HG02678 (cell line): ENCODE data around the gene RYR2.
"Not testable (repeated sequence)": the region's sequence is repeated elsewhere in the genome, so short reads cannot be mapped to it uniquely, and the experiment has no call there.

Experiments used
- ATAC-seq: cut with Tn5 transposase; IDR thresholded peaks from one replicate; pipeline ENCODE4 v1.9.1; 2021; ENCODE audit warnings: mild to moderate bottlenecking, moderate library complexity; ENCODE audit not compliant: unreplicated experiment

Gene RYR2

DNA sequence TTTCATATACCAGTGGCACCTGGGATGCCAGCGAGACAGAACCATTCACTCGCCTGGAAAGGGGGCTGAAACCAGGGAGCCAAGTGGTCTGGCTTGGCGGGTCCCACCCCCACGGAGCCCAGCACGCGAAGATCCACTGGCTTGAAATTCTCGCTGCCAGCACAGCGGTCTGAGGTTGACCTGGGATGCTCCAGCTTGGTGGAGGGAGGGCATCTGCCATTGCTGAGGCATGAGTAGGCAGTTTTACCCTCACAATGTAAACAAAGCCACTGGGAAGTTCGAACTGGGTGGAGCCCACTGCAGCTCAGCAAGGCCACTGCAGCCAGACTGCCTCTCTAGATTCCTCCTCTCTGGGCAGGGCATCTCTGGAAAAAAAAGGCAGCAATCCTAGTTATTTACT lies 778.6 kb downstream of the RYR2 start:
- ATAC-seq, result not testable (repeated sequence)

- no peak for ATAC-seq
Observed at GRCh38 chr1:237832858-237833257, 790.9 kb downstream of the RYR2 start.

- ATAC-seq, result no peak
Observed at GRCh38 chr1:237834048-237834447, 792.1 kb downstream of the RYR2 start.

GRCh38 chr1:237834461-237834860 lies 792.5 kb downstream of the RYR2 start:
- ATAC-seq, result no peak

DNA sequence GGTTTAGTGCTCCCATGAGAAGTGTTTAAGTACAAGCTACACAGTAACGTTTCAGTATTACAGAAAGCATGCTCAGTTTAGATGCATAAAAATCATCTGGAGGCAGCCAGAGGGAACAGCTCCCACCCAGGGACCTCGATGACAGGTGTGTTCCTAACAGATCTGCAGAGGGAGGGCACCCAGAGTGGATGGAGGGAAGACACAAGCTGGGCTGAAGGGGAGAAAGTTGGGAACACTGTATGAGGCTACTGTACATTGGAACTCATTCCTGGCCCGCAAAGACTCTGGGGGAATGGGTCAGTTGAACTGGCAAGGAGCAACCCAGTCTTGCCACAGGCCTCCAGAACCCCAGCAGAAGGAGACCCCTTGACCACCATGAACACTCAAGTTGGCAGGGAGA lies 796.3 kb downstream of the RYR2 start:
- no peak for ATAC-seq

- no peak for ATAC-seq
Observed at GRCh38 chr1:237838904-237839534, 797.0 kb downstream of the RYR2 start.

- no peak for ATAC-seq
Observed at GRCh38 chr1:237841485-237841884, 799.5 kb downstream of the RYR2 start.

DNA sequence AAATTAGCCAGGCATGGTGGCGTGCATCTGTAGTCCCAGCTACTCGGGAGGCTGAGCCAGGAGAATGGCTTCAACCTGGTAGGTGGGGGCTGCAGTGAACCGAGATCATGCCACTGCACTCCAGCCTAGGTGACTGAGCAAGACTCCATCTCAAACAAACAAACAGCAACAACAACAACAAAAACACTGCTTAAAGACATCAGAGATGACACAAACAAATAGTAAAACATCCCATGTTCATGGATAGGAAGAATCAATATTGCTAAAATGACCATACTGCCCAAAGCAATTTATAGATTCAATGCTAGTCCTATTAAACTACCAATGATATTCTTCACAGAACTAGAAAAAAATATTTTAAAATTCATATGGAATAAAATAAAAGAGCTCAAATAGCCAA lies 801.5 kb downstream of the RYR2 start:
- not testable (repeated sequence) for ATAC-seq

DNA sequence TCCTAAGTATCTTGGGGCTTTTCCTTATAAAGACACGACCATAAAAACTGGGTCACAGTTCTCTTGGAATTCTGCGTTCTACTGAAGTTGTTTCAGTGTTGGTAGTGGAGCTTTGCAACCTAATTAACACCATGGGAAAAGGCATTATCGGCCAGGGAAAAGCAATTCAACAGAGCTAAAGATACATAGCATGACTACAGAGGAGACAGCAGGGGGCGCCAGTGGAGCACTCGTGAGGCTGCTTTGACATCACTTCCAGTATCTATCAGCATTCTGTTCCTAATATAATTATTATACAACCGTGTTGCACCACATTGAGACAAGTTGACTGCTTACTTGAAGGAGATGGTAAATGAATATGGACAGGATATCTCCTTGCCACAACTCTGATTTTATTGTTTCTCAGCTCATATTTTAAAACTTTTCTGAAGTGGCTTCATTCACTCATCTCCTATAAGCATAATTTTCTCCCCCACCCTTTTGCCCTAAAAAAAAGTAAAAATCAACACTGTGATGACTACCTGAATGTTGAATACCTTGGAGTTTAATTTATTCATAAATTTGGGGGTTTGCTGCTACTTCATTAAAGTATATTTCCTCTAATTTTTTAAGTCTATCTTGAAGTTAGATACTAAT lies 809.3 kb downstream of the RYR2 start:
- no peak for ATAC-seq

GRCh38 chr1:237852342-237852741 lies 810.4 kb downstream of the RYR2 start:
- ATAC-seq, result no peak

GRCh38 chr1:237857455-237857854 lies 815.5 kb downstream of the RYR2 start:
- no peak for ATAC-seq

DNA sequence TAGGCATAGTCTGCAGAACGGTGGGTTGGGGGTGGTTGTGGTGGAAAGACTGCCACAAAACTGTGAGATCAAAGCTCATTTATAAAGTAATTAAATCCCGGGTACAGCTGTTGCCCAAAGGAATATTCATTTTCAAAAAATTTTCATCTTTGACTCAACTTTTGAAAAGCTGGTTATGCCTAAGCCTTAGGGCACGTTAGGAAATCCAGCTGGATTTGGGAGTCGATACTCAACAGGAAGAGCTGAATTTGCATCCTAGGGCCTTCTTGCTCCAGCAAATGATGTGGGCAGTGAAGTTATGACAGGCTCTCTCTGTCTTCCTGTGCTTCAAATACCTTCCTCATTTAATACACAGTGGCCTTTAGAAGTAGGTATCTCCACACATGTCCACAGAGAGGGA lies 817.0 kb downstream of the RYR2 start:
- no peak for ATAC-seq

- ATAC-seq, result no peak
Observed at GRCh38 chr1:237861944-237862343, 820.0 kb downstream of the RYR2 start.

GRCh38 chr1:237863234-237863633 lies 821.2 kb downstream of the RYR2 start:
- ATAC-seq, result no peak

DNA sequence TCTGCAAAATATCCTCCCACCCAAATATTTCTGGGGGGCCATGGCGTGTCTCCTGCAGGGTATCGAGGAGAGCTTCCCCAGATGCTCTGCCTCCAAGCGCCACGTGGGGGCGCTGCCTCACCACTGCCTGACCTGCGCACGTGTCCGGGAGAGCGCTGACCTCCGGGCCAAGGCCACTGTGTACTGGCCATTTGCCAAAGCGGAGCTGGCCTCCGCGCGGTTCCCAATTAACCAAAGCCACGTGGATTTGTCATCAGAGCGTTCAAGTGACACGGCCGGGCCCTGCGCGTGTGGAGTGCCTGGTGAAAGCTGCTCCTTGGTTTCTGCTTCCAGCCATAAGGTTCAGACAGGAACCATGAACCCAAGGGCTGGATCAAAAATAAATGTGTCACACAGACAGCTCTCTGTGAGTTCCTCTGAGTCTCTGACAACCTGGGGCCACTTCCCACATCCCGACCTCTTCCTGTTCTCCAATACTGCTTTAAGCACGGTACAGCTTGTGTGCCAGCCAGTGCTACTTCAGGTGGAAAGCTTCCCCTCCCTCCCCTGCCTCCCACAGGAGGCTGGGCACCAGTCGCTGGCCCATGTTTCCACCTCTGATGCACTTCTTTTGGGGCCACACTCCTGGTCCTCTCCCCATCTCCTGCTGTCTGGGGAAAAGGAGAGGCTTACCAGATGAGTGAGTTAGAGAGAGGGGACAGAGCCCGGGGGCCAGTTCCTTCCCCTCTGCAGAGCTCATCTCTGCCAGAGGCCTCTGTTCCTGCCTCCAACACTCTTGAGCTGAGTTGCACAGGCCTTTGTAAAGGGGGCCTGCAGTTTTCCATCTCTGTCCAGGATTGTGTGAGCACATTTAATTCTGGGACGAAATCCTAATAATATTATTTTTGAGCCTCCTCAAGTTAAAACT lies 822.6 kb downstream of the RYR2 start:
- peak; percentile 56 for ATAC-seq

DNA sequence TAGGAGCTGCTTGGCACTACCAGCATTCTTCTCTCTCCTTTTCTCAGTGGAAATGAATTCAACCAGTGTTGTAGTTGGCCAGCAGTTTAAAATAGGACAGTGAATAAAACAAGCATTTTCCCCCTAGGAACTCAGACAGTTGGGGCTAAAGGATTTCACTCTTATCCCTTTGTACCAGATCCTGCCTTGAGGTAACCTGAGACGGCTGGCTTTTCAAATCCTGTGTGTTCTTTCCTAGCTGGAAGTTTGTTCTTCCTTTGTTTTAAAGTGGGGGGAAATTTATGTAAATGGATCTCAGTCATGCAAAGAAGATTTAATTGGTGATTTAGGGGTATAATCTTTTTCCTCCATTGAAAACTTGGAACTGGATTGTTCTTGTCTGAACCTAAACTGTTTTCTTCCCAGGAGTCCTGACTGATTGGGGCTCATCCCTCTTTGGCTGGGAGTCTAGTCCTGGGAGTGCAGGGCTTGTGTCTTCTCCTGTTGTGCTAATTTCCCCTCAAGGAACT lies 825.5 kb downstream of the RYR2 start:
- ATAC-seq, result no peak

- no peak for ATAC-seq
Observed at GRCh38 chr1:237868817-237869600, 827.0 kb downstream of the RYR2 start.

- no peak for ATAC-seq
Observed at GRCh38 chr1:237873487-237874211, 831.7 kb downstream of the RYR2 start.

GRCh38 chr1:237875291-237875690 lies 833.3 kb downstream of the RYR2 start:
- no peak for ATAC-seq

GRCh38 chr1:237877631-237878030 lies 835.6 kb downstream of the RYR2 start:
- no peak for ATAC-seq
